GM15510 (cell line): Measurements from ENCODE around the gene DNMT1.

Source experiments
- POLR2A ChIP-seq: IDR thresholded peaks from 3 replicates; pipeline ENCODE4 v1.6.1; 2011; ENCODE audit warnings: borderline replicate concordance; ENCODE audit not compliant: insufficient read length; ENCODE audit errors: extremely low read depth

The DNMT1 gene

GRCh38 chr19:10088949-10089554 is 105.7 kb downstream of the DNMT1 start:
- no peak for TF ChIP-seq POLR2A

GRCh38 chr19:10087296-10088061 is 107.3 kb downstream of the DNMT1 start:
- no peak for TF ChIP-seq POLR2A

DNA sequence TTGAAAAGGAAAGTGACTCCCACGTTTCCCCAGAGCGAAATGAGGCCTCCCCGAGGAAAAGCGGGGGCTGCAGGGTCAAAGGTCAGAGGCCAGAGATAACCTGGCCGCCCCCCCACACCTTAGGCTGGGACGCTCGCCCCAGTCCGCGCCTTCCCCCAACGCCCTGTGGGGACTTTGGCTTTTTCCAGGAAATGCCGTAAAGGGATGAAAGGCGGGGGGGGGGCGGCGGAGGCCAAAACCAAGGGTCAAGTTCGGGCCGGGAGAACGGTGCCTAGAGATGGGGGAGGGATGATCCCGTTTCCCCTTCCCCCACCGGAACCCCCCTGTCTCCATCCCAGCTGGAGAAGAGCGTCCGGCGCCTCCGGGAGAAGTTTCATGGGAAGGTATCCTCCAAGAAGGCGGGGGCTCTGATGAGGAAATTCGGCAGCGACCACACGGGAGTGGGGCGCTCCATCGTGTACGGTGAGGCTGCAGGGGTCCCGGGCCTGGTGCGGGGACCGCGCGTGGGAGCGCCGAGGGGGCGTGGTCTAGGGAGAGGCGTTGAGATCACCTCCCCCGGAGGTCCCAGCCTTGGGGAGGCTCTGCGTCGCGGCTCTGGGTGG is 108.1 kb downstream of the DNMT1 start:
- peak; percentile 14 for TF ChIP-seq POLR2A

DNA sequence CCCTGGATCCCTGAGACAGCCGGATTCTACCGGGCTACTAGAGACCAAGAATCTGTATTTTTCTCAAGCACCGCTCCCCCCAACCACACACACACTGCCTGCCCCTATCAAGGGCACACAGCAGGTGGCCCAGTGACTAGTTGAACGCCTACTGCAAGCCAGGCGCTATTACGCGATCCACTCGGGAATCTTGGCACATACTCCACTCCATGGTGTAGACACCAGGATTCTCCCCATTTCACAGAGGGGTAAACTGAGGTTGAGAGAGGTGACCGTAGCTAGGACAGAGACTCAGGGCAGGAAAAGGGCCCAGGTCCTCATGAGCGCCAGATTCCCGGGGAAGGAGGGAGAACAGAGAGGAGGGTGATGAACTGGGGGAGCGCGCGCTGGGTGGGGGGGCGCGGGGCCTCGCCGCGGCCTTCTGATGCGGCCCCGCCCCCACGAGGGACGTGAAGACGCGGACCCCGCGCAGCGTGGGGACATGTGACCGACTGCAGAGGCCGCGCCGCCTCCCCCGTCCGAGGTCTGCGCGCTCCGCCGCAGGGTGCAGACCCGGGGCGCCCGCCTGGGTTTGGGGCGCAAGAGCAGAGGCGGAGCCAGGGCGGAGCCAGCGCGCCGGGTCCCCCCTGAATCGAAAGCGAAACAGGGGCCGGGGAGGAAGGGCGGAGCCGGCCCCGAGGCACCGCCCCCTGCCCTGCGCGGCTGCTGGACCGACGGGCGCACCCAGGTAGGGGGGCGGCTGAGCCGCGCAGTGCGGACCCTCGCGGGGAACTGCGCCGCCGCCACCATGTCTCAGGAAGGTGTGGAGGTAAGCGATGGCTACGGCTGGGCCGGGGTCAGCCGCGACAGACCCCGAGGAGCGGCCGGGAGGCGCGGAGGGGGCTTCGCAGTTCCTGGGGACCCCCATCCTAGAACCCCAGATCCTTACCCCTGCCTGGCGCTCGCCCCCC is 108.8 kb downstream of the DNMT1 start, which contains the start of gene SHFL:
Gene SHFL (plus strand): TSS at position 677 of the 950 bp plus-strand sequence. CDS start 111 bp downstream, at position 788.
- peak; percentile 82 for TF ChIP-seq POLR2A

- no peak for TF ChIP-seq POLR2A
Observed at GRCh38 chr19:10084803-10085202, 110.0 kb downstream of the DNMT1 start.

DNA sequence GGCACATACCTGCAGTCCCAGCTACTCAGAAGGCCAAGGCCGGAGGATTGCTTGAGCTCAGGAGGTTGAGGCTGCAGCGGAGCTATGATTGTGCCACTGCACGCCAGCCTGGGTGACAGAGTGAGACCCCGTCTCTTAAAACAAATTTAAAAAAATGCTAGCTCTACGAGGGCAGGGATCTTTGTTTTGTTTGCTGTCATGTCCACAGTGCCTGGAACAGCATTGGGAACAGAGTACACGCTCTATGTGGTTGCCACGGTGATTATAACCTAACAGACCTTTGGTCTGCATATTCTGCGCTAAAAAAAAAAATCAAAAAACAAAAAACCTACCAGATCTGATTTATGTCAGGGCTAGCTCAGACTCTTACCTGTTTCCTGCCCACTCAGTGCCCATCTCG is 110.8 kb downstream of the DNMT1 start:
- no peak for TF ChIP-seq POLR2A
